Astrocyte (in vitro differentiated cells and primary cell): ENCODE data around the gene PTPN14. TPM values are rescaled to one million over a fixed set of nuclear protein-coding genes. Genes with fewer than 3 reads are reported as not detected.

ENCODE experiments used
- DNase-seq: peaks from one replicate; pipeline ENCODE4 v3.0.0-alpha.2; 2010; ENCODE audit warnings: low read depth
- FAIRE-seq: peaks from 2 replicates; lab custom pipeline; 2011; peaks lifted over from hg19 to GRCh38; lab: Jason Lieb, UNC
- H2AFZ ChIP-seq: 2 replicates; pipeline ENCODE4 v1.6.0; 2012; ENCODE audit warnings: low read depth, low read length, inconsistent platforms
- H3K27ac ChIP-seq: 2 replicates; pipeline ENCODE4 v1.5.1; 2011; ENCODE audit warnings: low read depth, low read length, inconsistent platforms
- H3K27me3 ChIP-seq: 2 replicates; pipeline ENCODE4 v1.6.0; 2011; ENCODE audit warnings: low read length, inconsistent platforms; ENCODE audit not compliant: insufficient read depth
- H3K36me3 ChIP-seq: 2 replicates; pipeline ENCODE4 v1.5.1; 2011; ENCODE audit warnings: low read length, inconsistent platforms; ENCODE audit not compliant: insufficient read depth
- H3K4me1 ChIP-seq: 2 replicates; pipeline ENCODE4 v1.5.1; 2011; ENCODE audit warnings: low read length, inconsistent platforms; ENCODE audit not compliant: insufficient read depth
- H3K4me2 ChIP-seq: 2 replicates; pipeline ENCODE4 v1.6.0; 2012; ENCODE audit warnings: low read length, inconsistent platforms
- H3K4me3 ChIP-seq: 2 replicates; pipeline ENCODE4 v1.5.1; 2011; ENCODE audit warnings: low read depth, mild to moderate bottlenecking, low read length, inconsistent platforms; ENCODE audit not compliant: insufficient read depth
- H3K79me2 ChIP-seq: 2 replicates; pipeline ENCODE4 v1.6.0; 2012; ENCODE audit warnings: mild to moderate bottlenecking, low read length, inconsistent platforms; ENCODE audit not compliant: insufficient read depth
- H3K9ac ChIP-seq: 2 replicates; pipeline ENCODE4 v1.6.0; 2012; ENCODE audit warnings: mild to moderate bottlenecking, low read length, inconsistent platforms
- H3K9me3 ChIP-seq: 2 replicates; pipeline ENCODE4 v1.5.1; 2012; ENCODE audit warnings: low read depth, mild to moderate bottlenecking, low read length, inconsistent platforms; ENCODE audit not compliant: insufficient read depth
- H4K20me1 ChIP-seq: 2 replicates; pipeline ENCODE4 v1.6.0; 2012; ENCODE audit warnings: low read length, inconsistent platforms; ENCODE audit not compliant: insufficient read depth
- H3K27ac Mint-ChIP-seq: one replicate; pipeline ENCODE4 v1.8.0; 2021; ENCODE audit warnings: mild to moderate bottlenecking, mixed read lengths; ENCODE audit not compliant: unreplicated experiment
- H3K27me3 Mint-ChIP-seq: one replicate; pipeline ENCODE4 v1.8.0; 2021; ENCODE audit warnings: low read depth, mixed read lengths; ENCODE audit not compliant: unreplicated experiment
- H3K36me3 Mint-ChIP-seq: one replicate; pipeline ENCODE4 v1.8.0; 2021; ENCODE audit warnings: low read depth, mixed read lengths; ENCODE audit not compliant: unreplicated experiment
- H3K4me1 Mint-ChIP-seq: one replicate; pipeline ENCODE4 v1.8.0; 2021; ENCODE audit warnings: low read depth, mixed read lengths; ENCODE audit not compliant: unreplicated experiment
- H3K4me3 Mint-ChIP-seq: one replicate; pipeline ENCODE4 v1.8.0; 2021; ENCODE audit warnings: mild to moderate bottlenecking, moderate library complexity, mixed read lengths; ENCODE audit not compliant: unreplicated experiment
- H3K9me3 Mint-ChIP-seq: one replicate; pipeline ENCODE4 v1.8.0; 2021; ENCODE audit warnings: mild to moderate bottlenecking, mixed read lengths; ENCODE audit not compliant: unreplicated experiment
- EZH2 ChIP-seq: IDR thresholded peaks from 2 replicates; pipeline ENCODE4 v1.6.1; 2012; ENCODE audit warnings: mild to moderate bottlenecking, low read length, inconsistent platforms; ENCODE audit not compliant: insufficient read depth
- total RNA-seq: library from RNA; stranded (reverse); gene quantifications from 2 replicates; pipeline ENCODE4 v1.2.1, GENCODE V29; 2021
- TF ChIP-seq, protein P1 (sequence below): IDR thresholded peaks from 2 replicates; pipeline ENCODE4 v1.5.1; 2011; ENCODE audit warnings: low read depth, mild to moderate bottlenecking, inconsistent platforms, low read length, moderate library complexity; ENCODE audit not compliant: insufficient read depth

PTPN14 gene
- total RNA-seq, 1 donor from 2014 or later, result 177 TPM

- H3K36me3 ChIP-seq, result peaks cover 15% of the 10 kb centered on the region
- Mint-ChIP-seq H3K4me3 (no peak overlapping the region), H3K27me3 (no peaks in the 10 kb centered on the region), H3K4me1 (peaks cover 53% of the 10 kb centered on the region), H3K9me3 (peaks cover 4% of the 10 kb centered on the region), H3K36me3 (peaks cover 6% of the 10 kb centered on the region), H3K27ac (no peak overlapping the region)
- FAIRE-seq, result no peak
- H4K20me1 ChIP-seq, result peaks cover 6% of the 10 kb centered on the region
- no peak overlapping the region for H2AFZ ChIP-seq
- peaks cover 67% of the 10 kb centered on the region for H3K79me2 ChIP-seq
- no peaks in the 10 kb centered on the region for H3K9me3 ChIP-seq
- no peak overlapping the region for H3K27ac ChIP-seq
- H3K4me2 ChIP-seq, result no peak overlapping the region
- H3K9ac ChIP-seq, result no peak overlapping the region
- no peak overlapping the region for H3K4me3 ChIP-seq
- H3K4me1 ChIP-seq, result peaks cover 26% of the 10 kb centered on the region
- no peak for DNase-seq
- TF ChIP-seq, protein P1, sequence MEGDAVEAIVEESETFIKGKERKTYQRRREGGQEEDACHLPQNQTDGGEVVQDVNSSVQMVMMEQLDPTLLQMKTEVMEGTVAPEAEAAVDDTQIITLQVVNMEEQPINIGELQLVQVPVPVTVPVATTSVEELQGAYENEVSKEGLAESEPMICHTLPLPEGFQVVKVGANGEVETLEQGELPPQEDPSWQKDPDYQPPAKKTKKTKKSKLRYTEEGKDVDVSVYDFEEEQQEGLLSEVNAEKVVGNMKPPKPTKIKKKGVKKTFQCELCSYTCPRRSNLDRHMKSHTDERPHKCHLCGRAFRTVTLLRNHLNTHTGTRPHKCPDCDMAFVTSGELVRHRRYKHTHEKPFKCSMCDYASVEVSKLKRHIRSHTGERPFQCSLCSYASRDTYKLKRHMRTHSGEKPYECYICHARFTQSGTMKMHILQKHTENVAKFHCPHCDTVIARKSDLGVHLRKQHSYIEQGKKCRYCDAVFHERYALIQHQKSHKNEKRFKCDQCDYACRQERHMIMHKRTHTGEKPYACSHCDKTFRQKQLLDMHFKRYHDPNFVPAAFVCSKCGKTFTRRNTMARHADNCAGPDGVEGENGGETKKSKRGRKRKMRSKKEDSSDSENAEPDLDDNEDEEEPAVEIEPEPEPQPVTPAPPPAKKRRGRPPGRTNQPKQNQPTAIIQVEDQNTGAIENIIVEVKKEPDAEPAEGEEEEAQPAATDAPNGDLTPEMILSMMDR, result no peak
- TF ChIP-seq EZH2, result no peak
- H3K27me3 ChIP-seq, result no peaks in the 10 kb centered on the region
Observed at GRCh38 chr1:214415131-214415530, 136.3 kb downstream of the PTPN14 start.

DNA sequence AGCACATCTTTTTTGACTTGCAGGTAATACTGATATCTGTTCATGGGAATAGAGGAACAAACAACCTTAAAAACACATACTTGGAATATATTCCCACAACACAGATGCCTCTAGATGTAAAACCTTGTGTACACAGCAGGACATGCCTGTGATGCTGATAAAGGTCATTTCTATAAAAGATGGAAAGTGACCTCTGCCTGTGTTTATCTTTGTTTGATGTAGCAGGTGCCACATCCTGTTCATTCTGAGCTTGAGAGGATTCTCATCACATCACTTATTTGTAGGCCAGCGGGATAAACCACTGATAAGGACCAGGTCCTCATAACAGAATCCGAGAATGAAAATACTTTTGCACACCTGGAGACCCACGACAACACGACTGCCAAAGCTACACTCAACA lies 136.7 kb downstream of the PTPN14 start:
- no peak for DNase-seq
- no peak overlapping the region for H3K9ac ChIP-seq
- FAIRE-seq, result no peak
- H3K4me3 ChIP-seq, result no peak overlapping the region
- Mint-ChIP-seq H3K27ac (no peak overlapping the region), H3K4me1 (peaks cover 49% of the 10 kb centered on the region), H3K4me3 (no peak overlapping the region), H3K36me3 (peaks cover 6% of the 10 kb centered on the region), H3K9me3 (peaks cover 4% of the 10 kb centered on the region), H3K27me3 (no peaks in the 10 kb centered on the region)
- H3K9me3 ChIP-seq, result no peaks in the 10 kb centered on the region
- H3K4me1 ChIP-seq, result peaks cover 22% of the 10 kb centered on the region
- H3K4me2 ChIP-seq, result no peak overlapping the region
- H3K36me3 ChIP-seq, result peaks cover 19% of the 10 kb centered on the region
- no peak overlapping the region for H2AFZ ChIP-seq
- H3K27ac ChIP-seq, result no peak overlapping the region
- H3K79me2 ChIP-seq, result peaks cover 64% of the 10 kb centered on the region
- TF ChIP-seq, protein P1, result no peak
- TF ChIP-seq EZH2, result no peak
- peaks cover 6% of the 10 kb centered on the region for H4K20me1 ChIP-seq
- no peaks in the 10 kb centered on the region for H3K27me3 ChIP-seq

GRCh38 chr1:214413315-214413714 lies 138.1 kb downstream of the PTPN14 start:
- no peak overlapping the region for H2AFZ ChIP-seq
- no peak overlapping the region for H3K4me2 ChIP-seq
- Mint-ChIP-seq H3K27ac (no peak overlapping the region), H3K27me3 (no peaks in the 10 kb centered on the region), H3K36me3 (peaks cover 6% of the 10 kb centered on the region), H3K4me1 (peaks cover 35% of the 10 kb centered on the region), H3K4me3 (no peak overlapping the region), H3K9me3 (peaks cover 4% of the 10 kb centered on the region)
- TF ChIP-seq, protein P1, result no peak
- TF ChIP-seq EZH2, result no peak
- H3K36me3 ChIP-seq, result peaks cover 31% of the 10 kb centered on the region
- no peak for FAIRE-seq
- H3K27ac ChIP-seq, result no peak overlapping the region
- H3K27me3 ChIP-seq, result no peaks in the 10 kb centered on the region
- no peak for DNase-seq
- no peaks in the 10 kb centered on the region for H3K9me3 ChIP-seq
- no peak overlapping the region for H3K4me3 ChIP-seq
- peaks cover 14% of the 10 kb centered on the region for H3K4me1 ChIP-seq
- no peak overlapping the region for H3K9ac ChIP-seq
- H4K20me1 ChIP-seq, result peaks cover 6% of the 10 kb centered on the region
- H3K79me2 ChIP-seq, result peaks cover 58% of the 10 kb centered on the region
